Endothelial cell of umbilical vein (primary cell): ENCODE results near the gene FAM78A. TPM values are rescaled to one million over a fixed set of nuclear protein-coding genes. Genes with fewer than 3 reads are reported as not detected.

Experiments
- BruUV-seq: library from RNA; stranded (reverse); fragments of 400-500 nt; replicated peaks from 2 replicates; lab custom pipeline; 2021; lab: Mats Ljungman, UMichigan
- CTCF ChIA-PET: fragments of 300-600, 350-600 bp; sonication (Branson Sonifier 250); formaldehyde crosslinking; loops from one replicate; lab custom pipeline; 2021; ENCODE audit warnings: antibody characterized with exemption, inconsistent platforms; lab: Charles Lee
- POLR2A ChIA-PET: fragments of 300-600, 350-600 bp; sonication (Branson Sonifier 250); formaldehyde crosslinking; loops from one replicate; lab custom pipeline; 2021; ENCODE audit warnings: antibody characterized with exemption, inconsistent platforms; lab: Charles Lee
- DNase-seq: peaks from one replicate; pipeline ENCODE4 v3.0.0-alpha.2; 2011; ENCODE audit warnings: low read depth, low spot score
- FAIRE-seq: peaks from 2 replicates; lab custom pipeline; 2011; peaks lifted over from hg19 to GRCh38; lab: Jason Lieb, UNC
- H2AFZ ChIP-seq: 2 replicates; pipeline ENCODE4 v1.6.0; 2012; ENCODE audit warnings: low read depth, low read length, control low read depth, inconsistent platforms
- H3K27ac ChIP-seq: 2 replicates; pipeline ENCODE4 v1.5.1; 2011; ENCODE audit warnings: low read depth, mild to moderate bottlenecking, control low read depth, low read length, moderate library complexity; ENCODE audit not compliant: insufficient read depth
- H3K27me3 ChIP-seq, 2 experiments: 2 replicates each; pipeline versions ENCODE4 v1.6.0 to v1.6.1; 2011; ENCODE audit warnings: low read length in 2 of 2, mixed read lengths in 1 of 2; ENCODE audit not compliant: control insufficient read depth in 2 of 2, insufficient read depth in 2 of 2
- H3K36me3 ChIP-seq, 2 experiments: 2 replicates in 1 of 2; 3 replicates in 1 of 2; pipeline ENCODE4 v1.5.1; 2011; ENCODE audit warnings: low read length in 2 of 2, mild to moderate bottlenecking in 1 of 2, moderate library complexity in 1 of 2; ENCODE audit not compliant: control insufficient read depth in 2 of 2, insufficient read depth in 2 of 2; ENCODE audit errors: extremely low read depth in 1 of 2
- H3K4me1 ChIP-seq: 3 replicates; pipeline ENCODE4 v1.5.1; 2011; ENCODE audit warnings: mild to moderate bottlenecking, low read length; ENCODE audit not compliant: control insufficient read depth, insufficient read depth; ENCODE audit errors: extremely low read depth
- H3K4me2 ChIP-seq: 2 replicates; pipeline ENCODE4 v1.6.1; 2011; ENCODE audit warnings: low read length, control low read depth, mixed read lengths; ENCODE audit not compliant: insufficient read depth
- H3K4me3 ChIP-seq, 3 experiments: fragments of 200-600 bp in 1 of 3; sonication (generic), shearing (Covaris generic) in 1 of 3; replicated peaks in 1 of 3; 2 replicates each; pipeline ENCODE4 v1.5.1; 2011 to 2016; ENCODE audit warnings: control low read depth in 3 of 3, low read length in 3 of 3, mild to moderate bottlenecking in 2 of 3, inconsistent platforms in 1 of 3, low read depth in 1 of 3, moderate library complexity in 1 of 3; ENCODE audit not compliant: insufficient read depth in 1 of 3
- H3K79me2 ChIP-seq: 2 replicates; pipeline ENCODE4 v1.6.0; 2012; ENCODE audit warnings: low read length, inconsistent platforms; ENCODE audit not compliant: control insufficient read depth, insufficient read depth
- H3K9ac ChIP-seq: replicated peaks from 2 replicates; pipeline ENCODE3; 2011; ENCODE audit warnings: low read length, control low read depth; ENCODE audit not compliant: insufficient read depth; ENCODE audit errors: extremely low read depth
- H3K9me1 ChIP-seq: replicated peaks from 3 replicates; pipeline ENCODE4 v1.6.0; 2011; ENCODE audit warnings: mild to moderate bottlenecking, low read length; ENCODE audit not compliant: control insufficient read depth, insufficient read depth; ENCODE audit errors: extremely low read depth
- H3K9me3 ChIP-seq: replicated peaks from 2 replicates; pipeline ENCODE4 v1.5.1; 2012; ENCODE audit warnings: low read length, inconsistent platforms; ENCODE audit not compliant: control insufficient read depth, insufficient read depth
- H4K20me1 ChIP-seq: replicated peaks from 2 replicates; pipeline ENCODE3; 2011; ENCODE audit warnings: mild to moderate bottlenecking, low read length; ENCODE audit not compliant: control insufficient read depth, insufficient read depth; ENCODE audit errors: extremely low read depth
- CTCF ChIP-seq, 2 donors: IDR thresholded peaks; 1 replicate in 1 of 2; 2 replicates in 1 of 2; pipeline ENCODE4 v1.5.1; 2011; ENCODE audit warnings: low read length in 2 of 2, mild to moderate bottlenecking in 2 of 2, moderate library complexity in 2 of 2, control low read depth in 1 of 2, inconsistent platforms in 1 of 2, low read depth in 1 of 2; ENCODE audit not compliant: insufficient read depth in 1 of 2; ENCODE audit errors: extremely low read depth in 1 of 2
- EZH2 ChIP-seq: IDR thresholded peaks from 2 replicates; pipeline ENCODE4 v1.6.1; 2012; ENCODE audit warnings: borderline replicate concordance, low read depth, mild to moderate bottlenecking, moderate library complexity, low read length, inconsistent platforms; ENCODE audit not compliant: severe bottlenecking
- JUN ChIP-seq: IDR thresholded peaks from 2 replicates; pipeline ENCODE4 v1.6.1; 2011; ENCODE audit warnings: borderline replicate concordance, low read depth; ENCODE audit not compliant: insufficient read length, insufficient read depth
- POLR2A ChIP-seq: IDR thresholded peaks from 2 replicates; pipeline ENCODE4 v1.6.1; 2012; ENCODE audit warnings: low read depth, mild to moderate bottlenecking, control low read depth, low read length
- POLR2AphosphoS5 ChIP-seq: IDR thresholded peaks from 2 replicates; pipeline ENCODE4 v1.6.1; 2012; ENCODE audit warnings: low read depth, mild to moderate bottlenecking, control low read depth, low read length, moderate library complexity; ENCODE audit not compliant: insufficient read depth
- dilution Hi-C: fragments of 300-500 bp; cut with MboI; formaldehyde crosslinking; loops from one replicate; pipeline ENCODE4 v1.15.0; 2019; ENCODE audit warnings: low sequenced_read_pairs; ENCODE audit not compliant: extremely low pct_ligation_motif_present
- intact Hi-C: fragments of 100-400 bp; cut with micrococcal nuclease; formaldehyde crosslinking; loops from one replicate; pipeline ENCODE4 v1.10.0; 2022
- polyA plus RNA-seq, 4 experiments: library from polyadenylated mRNA; depleted of rRNA in 3 of 4; stranded (reverse) in 3 of 4; unstranded in 1 of 4; fragments of >200 nt; gene quantifications; 2 replicates each; pipeline versions ENCODE4 v1.2.1 to v1.2.3, GENCODE V29; 2011 to 2012; ENCODE audit warnings: missing spikeins in 1 of 4
- total RNA-seq: library from RNA; stranded (reverse); gene quantifications from 2 replicates; pipeline ENCODE4 v1.2.3, GENCODE V29; 2021
- TF ChIP-seq, protein P1 (sequence below): IDR thresholded peaks from 2 replicates; pipeline ENCODE4 v1.6.1; 2011; ENCODE audit not compliant: insufficient read depth, insufficient read length

Gene FAM78A
- total and polyA plus RNA-seq, 2 donors (not counting 3 experiments of a cell fraction or from before 2014, with no cell fraction given), result 34.0 to 37.4 TPM

DNA sequence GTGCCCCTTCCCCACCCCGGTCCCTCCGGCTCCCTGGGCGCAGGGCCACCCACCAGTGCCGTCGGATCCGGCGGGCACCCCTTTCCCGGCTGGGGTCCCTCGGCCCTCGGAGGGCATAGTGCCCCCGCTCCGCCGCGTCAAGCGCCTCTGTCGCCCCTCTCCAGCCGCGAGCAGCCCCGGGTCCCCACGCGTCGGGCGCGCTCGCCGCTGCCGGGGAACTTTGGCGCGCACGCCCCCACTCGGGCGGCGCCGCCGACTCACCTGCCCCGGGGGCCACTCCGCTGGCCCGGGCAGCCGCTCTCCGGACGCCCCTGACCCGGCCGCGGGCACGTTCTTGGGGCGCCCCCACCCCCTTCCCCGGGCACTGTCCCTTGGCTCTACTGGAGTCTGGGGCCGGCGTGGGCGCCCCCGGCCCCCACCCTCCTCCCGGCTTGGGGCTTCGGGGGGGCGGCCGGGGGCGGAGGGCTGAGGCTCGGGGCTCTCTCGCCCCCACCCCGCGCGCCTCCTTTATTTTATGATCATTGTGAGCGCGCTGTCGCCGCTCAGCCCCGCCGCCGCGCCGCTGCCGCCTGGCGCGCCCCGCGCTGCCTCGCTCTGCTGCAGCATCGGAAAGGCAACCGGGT, 1.1 kb upstream of the FAM78A start:
- H3K79me2 ChIP-seq, result peaks cover 36% of the 10 kb centered on the region
- BruUV-seq, result no TSS peak
- H3K9me1 ChIP-seq, result no peaks in the 10 kb centered on the region
- peak overlapping the region; percentile 27 for H2AFZ ChIP-seq
- dilution Hi-C loops (no loop called here), intact Hi-C loops (no loop called here)
- no peaks in the 10 kb centered on the region for H4K20me1 ChIP-seq
- peak overlapping the region; percentile 35 for H3K9ac ChIP-seq
- peak overlapping the region; percentile 46 for H3K4me2 ChIP-seq
- no peak overlapping the region for H3K27ac ChIP-seq
- TF ChIP-seq EZH2 (no peak), POLR2AphosphoS5 (no peak), JUN (no peak), CTCF (IDR thresholded peaks at IDR 0.05; ENCODE audit: extremely low read depth in 1 of 2, insufficient read depth in 1 of 2, low read depth in 1 of 2, low read length in 2 of 2) (no peak), POLR2A (no peak)
- TF ChIP-seq, protein P1, sequence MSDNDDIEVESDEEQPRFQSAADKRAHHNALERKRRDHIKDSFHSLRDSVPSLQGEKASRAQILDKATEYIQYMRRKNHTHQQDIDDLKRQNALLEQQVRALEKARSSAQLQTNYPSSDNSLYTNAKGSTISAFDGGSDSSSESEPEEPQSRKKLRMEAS, result no peak
- POLR2A ChIA-PET, result no interaction called here
- H3K4me1 ChIP-seq, result peaks cover 34% of the 10 kb centered on the region
- no peaks in the 10 kb centered on the region for H3K9me3 ChIP-seq
- peaks cover 0 to 2% of the 10 kb centered on the region in 2 experiments for H3K36me3 ChIP-seq
- FAIRE-seq (no peak), DNase-seq (no peak)
- H3K4me3 ChIP-seq, result peak overlapping the region; percentile 31 to 81 (median 33)
- CTCF ChIA-PET, result interaction anchor here (1.0 to 4.9 kb wide), 6 partner anchors 39 to 100 kb away, joined by 3 to 42 read pairs (median 9); no protein-coding TSS in a partner anchor
- H3K27me3 ChIP-seq, result peaks cover 12 to 14% of the 10 kb centered on the region in 2 experiments
